Measurements from ENCODE around the gene REC114. TPM values are rescaled to one million over a fixed set of nuclear protein-coding genes. Genes with fewer than 3 reads are reported as not detected.

REC114 gene
- total and polyA plus RNA-seq, 12 donors, result 0.28 to 0.62 (median 0.44) TPM; not detected in 8

GRCh38 chr15:73590263-73590662 lies 147.3 kb downstream of the REC114 start:
- peaks cover 0 to 73% (median 36%) of the 10 kb centered on the region in 9 donors for H3K36me3 ChIP-seq
- no peaks in the 10 kb centered on the region for H3K9me3 ChIP-seq
- intact Hi-C loops (cut with DNase I), result loop anchor here in 1 of 10 donors (5.0 kb wide), 1 partner anchor 42 kb away; the partner anchor contains the start of gene NPTN
- H3K27me3 ChIP-seq, result no peaks in the 10 kb centered on the region
- DNase-seq (no peak), ATAC-seq (no peak)
- 96 to 97% methylated on average over 5 of the region's 5 CpGs for WGBS, 2 donors
- H3K4me1 ChIP-seq, result peaks cover 5 to 35% (median 23%) of the 10 kb centered on the region in 9 donors
- no peak overlapping the region for H3K27ac ChIP-seq
- TF ChIP-seq CTCF (IDR thresholded peaks at IDR 0.05), result no peak
- no peak overlapping the region for H3K4me3 ChIP-seq

- 29 to 37% methylated on average over 9 of the region's 9 CpGs for WGBS, 2 donors
- no peak overlapping the region for H3K4me3 ChIP-seq
- DNase-seq, result peak in 1 of 2 donors; percentile 71
- no peaks in the 10 kb centered on the region for H3K27me3 ChIP-seq
- no peak for TF ChIP-seq CTCF (IDR thresholded peaks at IDR 0.05)
- peak overlapping the region in 1 of 10 donors; percentile 8 for H3K27ac ChIP-seq
- ATAC-seq, result peak in 5 of 8 donors; percentile 29 to 60 (median 52)
- H3K4me1 ChIP-seq, result peaks cover 13 to 67% (median 55%) of the 10 kb centered on the region in 9 donors
- intact Hi-C loops (cut with DNase I), result loop anchor here in 1 of 10 donors (5.0 kb wide), 1 partner anchor 39 kb away; the partner anchor contains the start of gene NPTN
- no peaks in the 10 kb centered on the region for H3K9me3 ChIP-seq
- H3K36me3 ChIP-seq, result peaks cover 0 to 41% (median 14%) of the 10 kb centered on the region in 9 donors
These were observed 150.5 kb downstream of the REC114 start for GRCh38 chr15:73593304-73594074.

GRCh38 chr15:73594109-73594508 lies 151.1 kb downstream of the REC114 start:
- H3K9me3 ChIP-seq, result no peaks in the 10 kb centered on the region
- no peak overlapping the region for H3K4me3 ChIP-seq
- WGBS, 2 donors, result 68 to 77% methylated on average over 2 of the region's 2 CpGs
- DNase-seq, result no peak
- H3K4me1 ChIP-seq, result peaks cover 19 to 74% (median 61%) of the 10 kb centered on the region in 9 donors
- no peak overlapping the region for H3K27ac ChIP-seq
- intact Hi-C loops (cut with DNase I), result loop anchor here in 1 of 10 donors (5.0 kb wide), 1 partner anchor 38 kb away; the partner anchor contains the start of gene NPTN
- TF ChIP-seq CTCF (IDR thresholded peaks at IDR 0.05), result no peak
- H3K27me3 ChIP-seq, result no peaks in the 10 kb centered on the region
- H3K36me3 ChIP-seq, result peaks cover 0 to 34% (median 9%) of the 10 kb centered on the region in 9 donors
- no peak for ATAC-seq

GRCh38 chr15:73596174-73596573 lies 153.2 kb downstream of the REC114 start:
- TF ChIP-seq CTCF (IDR thresholded peaks at IDR 0.05), result no peak
- intact Hi-C loops (cut with DNase I), result loop anchor here in 3 of 10 donors (5.0 kb wide), 1 partner anchor 36 kb away; the partner anchor contains the start of gene NPTN (in 3 of the 3)

More at GRCh38 chr15:73596174-73596573, 153.2 kb downstream of the REC114 start:
- ATAC-seq, result peak in 3 of 8 donors; percentile 15 to 36 (median 16)
- WGBS, 2 donors, result 17 to 20% methylated on average over 1 of the region's 1 CpG
- Histone ChIP-seq H3K9me3 (no peaks in the 10 kb centered on the region), H3K4me3 (no peak overlapping the region), H3K36me3 (peaks cover 0 to 14% (median 4%) of the 10 kb centered on the region in 9 donors), H3K27me3 (no peaks in the 10 kb centered on the region), H3K27ac (peak overlapping the region in 3 of 10 donors; percentile 2 to 11 (median 5)), H3K4me1 (peaks cover 25 to 94% (median 82%) of the 10 kb centered on the region in 9 donors)
- DNase-seq, result no peak
